ENCODE measurements around the gene ATP2C1.
A peak's percentile ranks its signal among the peaks of the same experiment; 100 is the strongest.
"Not testable (repeated sequence)": the region's sequence is repeated elsewhere in the genome, so short reads cannot be mapped to it uniquely, and the experiment has no call there.

The ATP2C1 gene

GRCh38 chr3:130948001-130948773 is 54.3 kb downstream of the ATP2C1 start:
- DNase-seq = no peak

- no peak for DNase-seq
Observed at GRCh38 chr3:130948929-130949328, 55.0 kb downstream of the ATP2C1 start.

DNA sequence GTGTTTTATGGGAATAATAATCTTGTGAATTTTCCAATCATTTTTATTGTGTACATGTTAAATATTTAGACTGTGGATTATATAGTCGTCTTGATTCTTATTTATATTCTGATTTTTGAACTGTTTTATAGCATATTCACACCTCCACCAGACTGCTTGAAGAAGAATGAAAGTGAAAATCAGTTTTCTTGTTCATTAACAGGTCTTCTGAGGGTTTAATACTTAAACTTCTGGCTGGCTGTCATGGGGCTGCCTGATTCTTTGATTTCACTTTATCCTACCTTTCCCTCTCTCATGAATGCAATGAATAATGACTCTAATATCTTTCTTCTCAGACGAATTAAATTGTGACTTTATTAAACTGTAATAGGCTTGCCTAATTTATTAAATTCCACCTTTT is 56.2 kb downstream of the ATP2C1 start:
- DNase-seq = no peak

DNA sequence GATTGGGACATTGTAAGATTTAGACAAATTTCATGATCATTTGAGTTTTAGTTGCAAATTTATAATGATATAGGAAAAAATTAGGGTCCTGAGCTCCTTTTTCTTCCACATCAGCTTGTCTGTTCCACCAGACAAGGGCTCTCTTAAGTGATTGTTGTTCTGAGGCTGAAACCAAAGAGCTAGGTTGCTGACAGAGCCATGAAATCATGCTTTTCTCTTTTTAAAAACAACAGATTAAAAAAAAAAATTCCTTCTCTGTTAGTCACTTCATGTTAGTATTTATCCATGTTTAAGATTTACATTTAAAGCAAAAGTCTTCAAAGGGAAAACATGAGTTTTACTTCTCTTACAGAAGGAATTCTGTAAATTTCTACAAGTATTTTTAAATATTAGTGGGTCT is 56.8 kb downstream of the ATP2C1 start:
- DNase-seq = no peak

- DNase-seq = no peak
Observed at GRCh38 chr3:130955481-130955880, 61.6 kb downstream of the ATP2C1 start.

- DNase-seq = no peak
Observed at GRCh38 chr3:130956281-130956680, 62.4 kb downstream of the ATP2C1 start.

DNA sequence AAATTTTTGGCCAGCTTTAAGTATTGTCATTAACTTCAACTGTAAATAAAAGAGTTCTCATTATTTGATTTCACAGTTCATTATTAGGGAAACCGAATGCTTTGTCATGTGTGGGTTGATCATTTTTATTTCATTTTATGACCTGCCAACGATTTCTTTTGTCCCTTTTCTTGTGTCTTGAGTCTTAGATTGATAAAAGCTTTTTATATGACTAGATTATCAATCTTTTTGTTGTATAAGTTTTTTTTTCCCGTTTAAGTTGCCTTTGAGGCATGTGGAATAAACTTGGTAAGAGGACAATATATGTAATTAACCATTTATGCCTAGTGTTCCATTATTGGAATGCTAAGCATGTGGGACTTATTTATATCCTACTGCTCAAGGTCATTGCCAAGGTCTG is 62.8 kb downstream of the ATP2C1 start:
- no peak for DNase-seq

- no peak for DNase-seq
Observed at GRCh38 chr3:130960139-130960795, 66.4 kb downstream of the ATP2C1 start.

DNA sequence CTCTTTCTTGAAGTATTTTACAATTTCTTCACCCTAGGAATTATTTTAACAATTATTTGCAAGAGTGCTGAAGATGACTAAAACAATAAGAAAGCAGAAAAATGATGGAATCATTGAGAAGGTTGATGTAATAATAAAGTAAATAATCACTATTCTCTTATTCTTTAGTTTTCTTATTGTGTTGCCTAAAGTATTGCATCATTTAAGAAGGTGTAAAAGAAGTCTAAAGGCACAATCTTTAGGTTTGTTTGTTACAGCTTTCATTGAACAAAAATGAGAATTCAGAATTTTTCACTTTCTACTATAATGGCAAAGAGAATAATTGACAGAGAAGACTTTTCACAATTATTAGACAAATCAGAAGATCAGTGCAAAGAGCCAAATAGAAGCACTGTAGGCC is 67.6 kb downstream of the ATP2C1 start:
- DNase-seq = no peak

DNA sequence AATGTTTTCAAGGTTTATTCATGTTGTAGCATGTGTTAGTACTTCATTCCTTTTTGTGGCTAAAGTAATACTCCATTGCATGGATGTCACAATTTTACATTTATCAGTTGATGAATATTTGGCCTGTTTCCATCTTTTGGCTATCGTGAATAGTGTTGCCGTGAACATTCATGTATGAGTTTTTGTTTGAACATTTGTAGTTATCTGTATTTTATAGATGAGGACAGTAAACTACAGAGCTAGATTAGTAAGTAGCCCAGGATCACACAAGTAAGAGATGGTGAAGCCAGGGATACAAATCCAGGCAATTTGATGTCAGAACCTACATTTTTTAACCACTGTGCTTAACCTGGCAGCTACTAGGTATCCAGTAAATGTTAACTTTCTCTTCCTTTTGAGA is 69.6 kb downstream of the ATP2C1 start:
- DNase-seq = no peak

DNA sequence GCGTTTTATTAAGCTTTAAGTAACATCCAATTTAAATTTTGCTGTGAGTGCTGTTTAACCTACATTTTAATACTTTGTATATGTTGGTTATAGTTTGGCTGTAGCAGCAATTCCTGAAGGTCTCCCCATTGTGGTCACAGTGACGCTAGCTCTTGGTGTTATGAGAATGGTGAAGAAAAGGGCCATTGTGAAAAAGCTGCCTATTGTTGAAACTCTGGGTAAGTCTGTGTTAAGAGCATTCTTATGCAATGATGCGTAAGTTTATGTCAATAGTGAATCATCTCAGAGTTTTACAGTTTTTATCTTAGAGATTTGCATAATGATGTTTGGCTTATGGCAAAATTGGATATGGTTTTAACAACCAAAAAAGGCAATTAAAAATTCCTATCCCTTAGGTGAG is 70.0 kb downstream of the ATP2C1 start:
- no peak for DNase-seq

DNA sequence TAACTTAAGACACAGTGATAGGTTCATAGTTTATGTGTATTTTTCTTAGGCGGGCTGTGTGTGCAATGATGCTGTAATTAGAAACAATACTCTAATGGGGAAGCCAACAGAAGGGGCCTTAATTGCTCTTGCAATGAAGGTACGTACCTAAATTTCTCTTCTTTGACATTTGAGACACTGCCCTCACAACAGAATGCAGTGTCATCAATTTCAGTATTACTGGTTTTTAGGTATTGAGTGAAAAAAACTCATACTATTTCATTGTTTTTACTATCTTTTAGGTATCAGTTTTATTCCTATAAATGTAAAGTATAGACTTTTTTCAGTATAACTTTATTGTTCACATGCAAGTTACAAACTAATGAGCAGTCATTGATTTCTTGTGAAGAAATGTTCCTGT is 73.4 kb downstream of the ATP2C1 start:
- DNase-seq = no peak

- DNase-seq = no peak
Observed at GRCh38 chr3:130968221-130968620, 74.3 kb downstream of the ATP2C1 start.

DNA sequence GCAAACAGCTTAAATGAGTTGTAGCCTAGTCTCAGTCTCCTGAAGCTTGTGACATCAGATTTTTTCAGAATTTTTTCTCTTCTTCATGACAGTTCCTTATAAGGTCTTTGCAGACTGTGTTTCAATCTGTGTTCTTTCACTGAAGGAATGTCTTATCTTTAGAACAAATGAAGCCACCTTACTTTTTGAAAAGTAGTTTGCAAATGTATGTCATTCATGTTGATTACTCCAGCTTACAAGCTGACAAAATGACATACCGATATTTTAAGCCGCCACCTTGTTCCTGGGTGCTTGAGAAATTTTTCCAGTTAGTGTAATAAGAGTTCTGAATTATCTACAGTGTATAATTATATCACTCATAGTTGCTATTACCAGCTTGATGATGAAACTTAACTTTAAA is 75.7 kb downstream of the ATP2C1 start:
- DNase-seq = no peak

DNA sequence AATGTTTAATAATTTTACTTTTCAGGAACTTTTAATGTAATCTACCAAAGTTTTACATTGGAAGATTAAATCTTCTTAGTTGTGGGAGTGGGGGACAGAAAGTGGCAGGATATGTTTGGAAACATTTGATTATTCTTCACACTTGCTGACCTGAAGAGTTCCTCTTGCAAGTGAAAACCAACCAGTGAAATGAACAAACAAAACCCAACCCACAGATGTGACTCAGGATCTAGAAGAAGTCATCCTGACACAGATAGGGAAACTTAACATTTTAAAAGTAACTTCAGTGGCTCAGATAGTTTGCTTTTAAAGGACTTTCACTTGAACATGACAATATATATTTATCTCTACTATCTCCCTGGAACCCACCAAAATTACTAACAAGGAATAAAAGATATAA is 77.3 kb downstream of the ATP2C1 start:
- no peak for DNase-seq

- not testable (repeated sequence) for DNase-seq
Observed at GRCh38 chr3:130972592-130972991, 78.7 kb downstream of the ATP2C1 start.

DNA sequence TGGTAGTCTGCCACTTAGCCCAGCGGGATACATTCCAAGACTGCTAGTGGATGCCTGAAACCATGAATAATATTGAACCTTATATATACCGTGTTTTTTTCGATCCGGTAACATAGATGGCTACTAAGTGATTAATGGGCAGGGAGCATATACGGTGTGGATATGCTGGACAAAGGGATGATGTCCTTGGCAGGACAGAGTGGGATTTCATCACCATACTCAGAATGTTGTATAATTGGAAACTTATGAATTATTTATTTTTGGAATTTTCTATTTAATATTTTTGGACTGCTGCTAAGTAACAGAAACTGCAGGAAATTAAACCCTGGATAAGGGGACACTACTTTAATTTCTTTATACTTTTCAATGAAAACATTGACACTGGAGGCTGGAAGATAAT is 79.5 kb downstream of the ATP2C1 start:
- no peak for DNase-seq

- no peak for DNase-seq
Observed at GRCh38 chr3:130974201-130974600, 80.3 kb downstream of the ATP2C1 start.

- no peak for DNase-seq
Observed at GRCh38 chr3:130975251-130975650, 81.4 kb downstream of the ATP2C1 start.

DNA sequence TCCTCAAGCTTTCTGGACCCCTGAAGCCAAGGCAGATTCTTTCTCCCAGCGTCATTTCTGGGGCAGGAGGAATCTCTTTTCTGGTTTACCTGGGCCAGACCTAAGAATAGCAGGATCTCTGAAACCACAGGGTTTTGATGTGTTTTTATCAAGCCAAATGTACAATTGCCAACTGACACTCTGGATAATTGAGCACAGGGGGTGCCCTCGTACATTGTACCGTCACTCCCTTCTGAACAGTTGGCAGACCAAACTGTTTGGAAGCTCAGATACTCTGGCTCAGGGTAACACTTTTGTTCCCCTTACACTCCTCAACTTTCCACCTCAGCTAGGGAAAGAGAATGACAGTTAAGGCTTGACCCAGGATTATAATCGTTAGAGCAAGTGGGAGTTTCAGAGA is 82.8 kb downstream of the ATP2C1 start:
- DNase-seq = no peak

- no peak for DNase-seq
Observed at GRCh38 chr3:130979117-130979516, 85.2 kb downstream of the ATP2C1 start.

GRCh38 chr3:130981469-130981868 is 87.6 kb downstream of the ATP2C1 start:
- no peak for DNase-seq

DNA sequence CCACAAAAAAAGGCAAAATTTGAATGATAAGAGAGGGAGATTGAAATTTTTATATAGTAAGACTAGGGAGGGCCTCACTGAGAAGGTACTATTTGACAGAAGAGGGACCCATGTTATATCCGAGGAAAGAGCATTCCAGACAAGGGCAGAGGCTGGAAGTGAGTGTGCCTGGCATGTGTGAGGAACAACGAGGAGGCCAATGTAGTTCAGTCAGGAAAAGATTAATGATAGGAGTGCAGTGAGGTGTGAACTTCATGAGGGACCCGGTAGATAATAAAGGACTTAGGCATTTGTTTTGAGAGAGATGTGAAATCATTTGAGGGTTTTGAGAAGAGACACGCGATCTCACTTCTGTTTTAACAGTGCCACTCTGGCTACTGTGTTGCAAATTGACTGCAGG is 96.4 kb downstream of the ATP2C1 start:
- DNase-seq = no peak

GRCh38 chr3:130991126-130991525 is 97.2 kb downstream of the ATP2C1 start:
- no peak for DNase-seq

GRCh38 chr3:130992344-130992743 is 98.5 kb downstream of the ATP2C1 start:
- peak; percentile 34 for DNase-seq

Data from NCI-H1105 treated with DMSO at 0.1 percent for 48 hours (cell line).